Lung (tissue), 12 donors: Measurements from ENCODE around the gene PRR7. TPM values are rescaled to one million over a fixed set of nuclear protein-coding genes. Genes with fewer than 3 reads are reported as not detected.

Experiments
- ATAC-seq: fragments of 200-7000 bp; cut with Tn5 transposase; one replicate; pipeline ENCODE4 v1.9.1; 2020; ENCODE audit warnings: moderate number of reproducible peaks; ENCODE audit not compliant: insufficient read depth, low FRiP score
- DNase-seq, 3 donors: peaks; one replicate each; pipeline ENCODE4 v3.0.0-alpha.2; 2013 to 2017
- H3K27ac ChIP-seq, 2 donors: one replicate each; pipeline ENCODE4 v1.5.1; 2013; ENCODE audit warnings: mild to moderate bottlenecking in 2 of 2, moderate library complexity in 2 of 2, control low read depth in 1 of 2, inconsistent platforms in 1 of 2, low read depth in 1 of 2, low read length in 1 of 2
- H3K27me3 ChIP-seq, 3 donors: one replicate each; pipeline ENCODE4 v1.5.1; 2013; ENCODE audit warnings: low read length in 2 of 3; ENCODE audit not compliant: control insufficient read depth in 3 of 3, insufficient read depth in 3 of 3
- H3K36me3 ChIP-seq, 4 donors: one replicate each; pipeline ENCODE4 v1.5.1; 2013; ENCODE audit warnings: low read length in 4 of 4, mild to moderate bottlenecking in 1 of 4, moderate library complexity in 1 of 4; ENCODE audit not compliant: control insufficient read depth in 4 of 4, insufficient read depth in 4 of 4
- H3K4me1 ChIP-seq, 5 donors: one replicate each; pipeline ENCODE4 v1.5.1; 2013; ENCODE audit warnings: low read length in 5 of 5, mild to moderate bottlenecking in 2 of 5, moderate library complexity in 1 of 5; ENCODE audit not compliant: control insufficient read depth in 5 of 5, insufficient read depth in 5 of 5
- H3K4me3 ChIP-seq: one replicate; pipeline ENCODE4 v1.5.1; 2013; ENCODE audit warnings: mild to moderate bottlenecking, control low read depth, moderate library complexity
- H3K9ac ChIP-seq, 2 donors: one replicate each; pipeline ENCODE4 v1.5.1; 2013; ENCODE audit warnings: low read length in 2 of 2, control low read depth in 1 of 2; ENCODE audit not compliant: insufficient read depth in 1 of 2
- H3K9me3 ChIP-seq, 4 donors: one replicate each; pipeline ENCODE4 v1.5.1; 2013; ENCODE audit warnings: low read length in 3 of 4, mild to moderate bottlenecking in 1 of 4, moderate library complexity in 1 of 4; ENCODE audit not compliant: control insufficient read depth in 4 of 4, insufficient read depth in 3 of 4
- CTCF ChIP-seq: IDR thresholded peaks from 2 replicates; pipeline ENCODE4 v1.5.1; 2012; ENCODE audit warnings: mild to moderate bottlenecking; ENCODE audit errors: control extremely low read depth, extremely low read depth
- WGBS, 2 donors: extraction: QIAGEN DNeasy Blood & Tissue Kit; methylation state at CpG; one replicate each; pipeline ENCODE4 v1.1.7; 2013; 5-methylcytosine and 5-hydroxymethylcytosine counted together
- polyA plus RNA-seq, 2 donors: library from polyadenylated mRNA; stranded (reverse); fragments of 200-250 nt; gene quantifications; one replicate each; pipeline ENCODE4 v1.2.1, GENCODE V29; 2013
- total RNA-seq, 2 donors: library from RNA; depleted of rRNA in 1 of 2; stranded (reverse); fragments of >200 nt in 1 of 2; gene quantifications; one replicate each; pipeline ENCODE4 v1.2.1, GENCODE V29; 2014 to 2021
- donor health status: control.
- donor health status: control.
- donor health status: Bipolar disorder and iron deficiency.
- donor health status: healthy.
- donor health status: DM: yes; HTN: yes; CAD: no.

The PRR7 gene
- total and polyA plus RNA-seq, 4 donors: 1.9 to 7.2 (median 4.0) TPM

- H3K4me1 ChIP-seq: peaks cover 0 to 36% (median 18%) of the 10 kb centered on the region in 5 donors
- ATAC-seq: peak; percentile 48
- H3K9ac ChIP-seq: no peak overlapping the region
Measured at GRCh38 chr5:177402271-177403043, 44.2 kb upstream of the PRR7 start.

GRCh38 chr5:177403102-177403791, 43.4 kb upstream of the PRR7 start:
- Histone ChIP-seq H3K4me1 (peaks cover 0 to 36% (median 18%) of the 10 kb centered on the region in 5 donors), H3K9ac (no peak overlapping the region), H3K27ac (no peak overlapping the region), H3K27me3 (peaks cover 0 to 52% (median 41%) of the 10 kb centered on the region in 3 donors), H3K4me3 (no peak overlapping the region), H3K36me3 (no peaks in the 10 kb centered on the region), H3K9me3 (peaks cover 0 to 2% (median 0%) of the 10 kb centered on the region in 4 donors)
- TF ChIP-seq CTCF: no peak
- DNase-seq (no peak), ATAC-seq (no peak)
- WGBS, 2 donors: 2% methylated on average over 53 to 61 of the region's 61 CpGs

More at GRCh38 chr5:177402271-177403043, 44.2 kb upstream of the PRR7 start:
- Histone ChIP-seq H3K36me3 (no peaks in the 10 kb centered on the region), H3K9me3 (peaks cover 0 to 2% (median 0%) of the 10 kb centered on the region in 4 donors), H3K4me3 (no peak overlapping the region), H3K27ac (no peak overlapping the region), H3K27me3 (peaks cover 0 to 54% (median 41%) of the 10 kb centered on the region in 3 donors)
- peak; percentile 39 for TF ChIP-seq CTCF
- peak; percentile 40 to 64 (median 62) for DNase-seq
- 9 to 17% methylated on average over 49 of the region's 49 CpGs for WGBS, 2 donors

GRCh38 chr5:177403792-177404640, 42.6 kb upstream of the PRR7 start:
- Histone ChIP-seq H3K27ac (no peak overlapping the region), H3K4me3 (peak overlapping the region; percentile 26), H3K27me3 (peaks cover 0 to 45% (median 41%) of the 10 kb centered on the region in 3 donors), H3K36me3 (no peaks in the 10 kb centered on the region), H3K9ac (no peak overlapping the region), H3K9me3 (peaks cover 0 to 2% (median 0%) of the 10 kb centered on the region in 4 donors), H3K4me1 (peaks cover 0 to 36% (median 18%) of the 10 kb centered on the region in 5 donors)
- DNase-seq (peak; percentile 83 to 88 (median 87)), ATAC-seq (peak; percentile 89)
- TF ChIP-seq CTCF: peak; percentile 88
- WGBS, 2 donors: 0 to 1% methylated on average over 61 to 93 of the region's 93 CpGs
